Activated CD8-positive, alpha-beta T cell treated with anti-CD3 and anti-CD28 coated beads, Interleukin-2, amount 10 ng/mL, durations not matched to agents 7 days and 5 days (primary cell): Measurements from ENCODE around the gene TRIP11. TPM values are rescaled to one million over a fixed set of nuclear protein-coding genes. Genes with fewer than 3 reads are reported as not detected.
A peak's percentile ranks its signal among the peaks of the same experiment; 100 is the strongest.

Experiments used
- ATAC-seq: fragments of 150-1000 bp; cut with Tn5 transposase; one replicate; pipeline ENCODE4 v1.10.0; 2021; ENCODE audit warnings: moderate library complexity
- CTCF ChIA-PET: fragments of 350-600 bp; sonication (Branson Sonifier 250); formaldehyde crosslinking; loops from one replicate; lab custom pipeline; 2021; ENCODE audit warnings: antibody characterized with exemption; lab: Charles Lee
- POLR2A ChIA-PET: fragments of 350-600 bp; sonication (Branson Sonifier 250); formaldehyde crosslinking; loops from one replicate; lab custom pipeline; 2021; ENCODE audit warnings: antibody characterized with exemption; lab: Charles Lee
- DNase-seq: peaks from one replicate; pipeline ENCODE4 v3.0.0-alpha.2; 2020
- H3K27ac Mint-ChIP-seq: one replicate; pipeline ENCODE4 v1.8.0; 2021; ENCODE audit warnings: mild to moderate bottlenecking, mixed read lengths
- H3K27me3 Mint-ChIP-seq: one replicate; pipeline ENCODE4 v1.8.0; 2021; ENCODE audit warnings: low read depth, mixed read lengths
- H3K36me3 Mint-ChIP-seq: one replicate; pipeline ENCODE4 v1.8.0; 2021; ENCODE audit warnings: low read depth, mixed read lengths
- H3K4me1 Mint-ChIP-seq: one replicate; pipeline ENCODE4 v1.8.0; 2021; ENCODE audit warnings: low read depth, mixed read lengths
- H3K4me3 Mint-ChIP-seq: one replicate; pipeline ENCODE4 v1.8.0; 2021; ENCODE audit warnings: mild to moderate bottlenecking, mixed read lengths
- H3K9me3 Mint-ChIP-seq: one replicate; pipeline ENCODE4 v1.8.0; 2022; ENCODE audit warnings: mixed read lengths; ENCODE audit not compliant: insufficient read depth
- total RNA-seq, 2 experiments: library from RNA; stranded (reverse); gene quantifications; one replicate each; pipeline ENCODE4 v1.2.3, GENCODE V29; 2021

TRIP11 gene
- total RNA-seq, 2 experiments from 2014 or later = 43.6 to 44.5 TPM

GRCh38 chr14:91980157-91980556, 59.7 kb downstream of the TRIP11 start:
- H3K4me1 Mint-ChIP-seq = no peaks in the 10 kb centered on the region
- ChIA-PET CTCF (interaction anchor here (0.7 kb wide), 1 partner anchor 17 kb away, joined by 3 read pairs; no protein-coding TSS in a partner anchor), POLR2A (interaction anchor here (0.6 kb wide), 1 partner anchor 145 kb away, joined by 3 read pairs; no protein-coding TSS in a partner anchor)
- ATAC-seq (peak; percentile 49), DNase-seq (no peak)
- H3K4me3 Mint-ChIP-seq = no peak overlapping the region
- H3K27me3 Mint-ChIP-seq = no peaks in the 10 kb centered on the region
- no peaks in the 10 kb centered on the region for H3K9me3 Mint-ChIP-seq
- H3K27ac Mint-ChIP-seq = no peak overlapping the region
- peaks cover 42% of the 10 kb centered on the region for H3K36me3 Mint-ChIP-seq

- Mint-ChIP-seq H3K9me3 (no peaks in the 10 kb centered on the region), H3K27me3 (no peaks in the 10 kb centered on the region), H3K4me3 (no peak overlapping the region), H3K36me3 (peaks cover 33% of the 10 kb centered on the region), H3K27ac (no peak overlapping the region), H3K4me1 (no peaks in the 10 kb centered on the region)
- ATAC-seq (no peak), DNase-seq (no peak)
- ChIA-PET POLR2A (no interaction called here), CTCF (no interaction called here)
Observed at GRCh38 chr14:91977884-91978283, 62.0 kb downstream of the TRIP11 start.

GRCh38 chr14:91975763-91976162, 64.1 kb downstream of the TRIP11 start:
- ATAC-seq (no peak), DNase-seq (no peak)
- H3K27me3 Mint-ChIP-seq = no peaks in the 10 kb centered on the region
- CTCF ChIA-PET = interaction anchor here (1.0 kb wide), 1 partner anchor 14 kb away, joined by 4 read pairs; no protein-coding TSS in a partner anchor
- POLR2A ChIA-PET = interaction anchor here (0.6 kb wide), 1 partner anchor 44 kb away, joined by 3 read pairs; no protein-coding TSS in a partner anchor
- peaks cover 34% of the 10 kb centered on the region for H3K36me3 Mint-ChIP-seq
- H3K4me3 Mint-ChIP-seq = no peak overlapping the region
- no peaks in the 10 kb centered on the region for H3K9me3 Mint-ChIP-seq
- no peak overlapping the region for H3K27ac Mint-ChIP-seq
- H3K4me1 Mint-ChIP-seq = no peaks in the 10 kb centered on the region

GRCh38 chr14:91971188-91971778, 68.6 kb downstream of the TRIP11 start:
- CTCF ChIA-PET = interaction anchor here (1.9 kb wide), 1 partner anchor 26 kb away, joined by 5 read pairs; no protein-coding TSS in a partner anchor
- POLR2A ChIA-PET = no interaction called here

GRCh38 chr14:91968280-91968679, 71.6 kb downstream of the TRIP11 start:
- ATAC-seq (peak; percentile 76), DNase-seq (peak; percentile 70)
- CTCF ChIA-PET = interaction anchor here (0.7 kb wide), 1 partner anchor 29 kb away, joined by 3 read pairs; no protein-coding TSS in a partner anchor
- peaks cover 13% of the 10 kb centered on the region for H3K4me1 Mint-ChIP-seq
- H3K27ac Mint-ChIP-seq = peak overlapping the region; percentile 48
- no peaks in the 10 kb centered on the region for H3K9me3 Mint-ChIP-seq
- peaks cover 22% of the 10 kb centered on the region for H3K36me3 Mint-ChIP-seq
- POLR2A ChIA-PET = no interaction called here
- H3K27me3 Mint-ChIP-seq = no peaks in the 10 kb centered on the region
- no peak overlapping the region for H3K4me3 Mint-ChIP-seq

More at GRCh38 chr14:91971188-91971778, 68.6 kb downstream of the TRIP11 start:
- Mint-ChIP-seq H3K4me1 (peaks cover 13% of the 10 kb centered on the region), H3K9me3 (no peaks in the 10 kb centered on the region), H3K27ac (no peak overlapping the region), H3K4me3 (no peak overlapping the region), H3K36me3 (peaks cover 30% of the 10 kb centered on the region), H3K27me3 (no peaks in the 10 kb centered on the region)
- no peak for ATAC-seq
- DNase-seq = no peak

- no peaks in the 10 kb centered on the region for H3K9me3 Mint-ChIP-seq
- no peaks in the 10 kb centered on the region for H3K27me3 Mint-ChIP-seq
- POLR2A ChIA-PET = no interaction called here
- CTCF ChIA-PET = interaction anchor here (1.1 kb wide), 1 partner anchor 32 kb away, joined by 3 read pairs; no protein-coding TSS in a partner anchor
- ATAC-seq (no peak), DNase-seq (no peak)
- peak overlapping the region; percentile 4 for H3K27ac Mint-ChIP-seq
- H3K4me3 Mint-ChIP-seq = no peak overlapping the region
- H3K4me1 Mint-ChIP-seq = peaks cover 13% of the 10 kb centered on the region
- peaks cover 15% of the 10 kb centered on the region for H3K36me3 Mint-ChIP-seq
Observed at GRCh38 chr14:91964724-91965123, 75.1 kb downstream of the TRIP11 start.

GRCh38 chr14:91964011-91964410, 75.8 kb downstream of the TRIP11 start:
- ATAC-seq (no peak), DNase-seq (no peak)
- Mint-ChIP-seq H3K36me3 (peaks cover 13% of the 10 kb centered on the region), H3K9me3 (no peaks in the 10 kb centered on the region), H3K27me3 (no peaks in the 10 kb centered on the region), H3K27ac (no peak overlapping the region), H3K4me1 (peaks cover 13% of the 10 kb centered on the region), H3K4me3 (no peak overlapping the region)
- CTCF ChIA-PET = interaction anchor here (1.1 kb wide), 1 partner anchor 33 kb away, joined by 3 read pairs; no protein-coding TSS in a partner anchor
- POLR2A ChIA-PET = no interaction called here

- ATAC-seq (no peak), DNase-seq (no peak)
- ChIA-PET POLR2A (no interaction called here), CTCF (no interaction called here)
- Mint-ChIP-seq H3K4me1 (peaks cover 7% of the 10 kb centered on the region), H3K36me3 (peaks cover 8% of the 10 kb centered on the region), H3K9me3 (no peaks in the 10 kb centered on the region), H3K27ac (no peak overlapping the region), H3K27me3 (no peaks in the 10 kb centered on the region), H3K4me3 (no peak overlapping the region)
Observed at GRCh38 chr14:91963465-91963864, 76.4 kb downstream of the TRIP11 start.

GRCh38 chr14:91961297-91962220, 78.3 kb downstream of the TRIP11 start:
- DNase-seq (no peak), ATAC-seq (no peak)
- no peaks in the 10 kb centered on the region for H3K36me3 Mint-ChIP-seq
- H3K27ac Mint-ChIP-seq = no peak overlapping the region
- H3K4me3 Mint-ChIP-seq = no peak overlapping the region
- no peaks in the 10 kb centered on the region for H3K9me3 Mint-ChIP-seq
- ChIA-PET POLR2A (no interaction called here), CTCF (interaction anchor here (1.3 to 2.3 kb wide), 3 partner anchors 14 to 36 kb away, joined by 4 to 11 read pairs (median 6); partner anchors contain the start of gene FBLN5)
- H3K4me1 Mint-ChIP-seq = no peaks in the 10 kb centered on the region
- H3K27me3 Mint-ChIP-seq = peaks cover 7% of the 10 kb centered on the region

- peaks cover 18% of the 10 kb centered on the region for H3K27me3 Mint-ChIP-seq
- ChIA-PET CTCF (interaction anchor here (1.3 kb wide), 1 partner anchor 39 kb away, joined by 4 read pairs; no protein-coding TSS in a partner anchor), POLR2A (interaction anchor here (1.1 kb wide), 1 partner anchor 9 kb away, joined by 3 read pairs; no protein-coding TSS in a partner anchor)
- no peaks in the 10 kb centered on the region for H3K36me3 Mint-ChIP-seq
- no peak for DNase-seq
- no peaks in the 10 kb centered on the region for H3K4me1 Mint-ChIP-seq
- no peak overlapping the region for H3K27ac Mint-ChIP-seq
- no peak overlapping the region for H3K4me3 Mint-ChIP-seq
- H3K9me3 Mint-ChIP-seq = no peaks in the 10 kb centered on the region
- ATAC-seq = no peak
Observed at GRCh38 chr14:91957876-91958313, 82.0 kb downstream of the TRIP11 start.

- peaks cover 18% of the 10 kb centered on the region for H3K27me3 Mint-ChIP-seq
- H3K4me1 Mint-ChIP-seq = no peaks in the 10 kb centered on the region
- H3K4me3 Mint-ChIP-seq = no peak overlapping the region
- H3K27ac Mint-ChIP-seq = no peak overlapping the region
- DNase-seq = no peak
- ChIA-PET CTCF (interaction anchor here (1.3 kb wide), 1 partner anchor 41 kb away, joined by 4 read pairs; no protein-coding TSS in a partner anchor), POLR2A (no interaction called here)
- H3K9me3 Mint-ChIP-seq = no peaks in the 10 kb centered on the region
- no peak for ATAC-seq
- H3K36me3 Mint-ChIP-seq = no peaks in the 10 kb centered on the region
Observed at GRCh38 chr14:91956616-91957015, 83.2 kb downstream of the TRIP11 start.
